Glutamatergic neuron (in vitro differentiated cells): ENCODE results near the gene CLPSL1. TPM values are rescaled to one million over a fixed set of nuclear protein-coding genes. Genes with fewer than 3 reads are reported as not detected.

ENCODE experiments used
- DNase-seq: peaks from one replicate; pipeline ENCODE4 v3.0.0; 2022
- H3K27ac Mint-ChIP-seq: one replicate; pipeline ENCODE4 v1.8.0; 2020; ENCODE audit warnings: mild to moderate bottlenecking, mixed read lengths, inconsistent platforms; ENCODE audit not compliant: unreplicated experiment
- H3K27me3 Mint-ChIP-seq: one replicate; pipeline ENCODE4 v1.8.0; 2020; ENCODE audit warnings: mild to moderate bottlenecking, moderate library complexity, mixed read lengths, inconsistent platforms; ENCODE audit not compliant: unreplicated experiment
- H3K36me3 Mint-ChIP-seq: one replicate; pipeline ENCODE4 v1.8.0; 2020; ENCODE audit warnings: mild to moderate bottlenecking, mixed read lengths, inconsistent platforms; ENCODE audit not compliant: unreplicated experiment
- H3K4me1 Mint-ChIP-seq: one replicate; pipeline ENCODE4 v1.8.0; 2020; ENCODE audit warnings: mild to moderate bottlenecking, low read depth, mixed read lengths, inconsistent platforms; ENCODE audit not compliant: unreplicated experiment
- H3K4me3 Mint-ChIP-seq: one replicate; pipeline ENCODE4 v1.8.0; 2020; ENCODE audit warnings: mild to moderate bottlenecking, mixed read lengths, inconsistent platforms; ENCODE audit not compliant: unreplicated experiment
- H3K9me3 Mint-ChIP-seq: one replicate; pipeline ENCODE4 v1.8.0; 2020; ENCODE audit warnings: mild to moderate bottlenecking, moderate library complexity, mixed read lengths, inconsistent platforms; ENCODE audit not compliant: unreplicated experiment
- CTCF ChIP-seq: fragments of 200-600 bp; sonication (generic); IDR thresholded peaks from one replicate; pipeline ENCODE4 v1.5.0; 2021; ENCODE audit not compliant: partially characterized antibody, unreplicated experiment
- total RNA-seq: library from RNA; stranded (reverse); fragmentation: NEBNext Ultra II Directional; extraction: Animal tissue kit (Norgen Biotek cat#: 25700); gene quantifications from one replicate; pipeline ENCODE4 v1.2.1, GENCODE V29; 2021; ENCODE audit not compliant: unreplicated experiment

Gene CLPSL1
- total RNA-seq, 1 donor from 2014 or later: not detected

GRCh38 chr6:35829306-35829705 lies 48.5 kb downstream of the CLPSL1 start:
- Mint-ChIP-seq H3K27me3 (peaks cover 2% of the 10 kb centered on the region), H3K36me3 (no peaks in the 10 kb centered on the region), H3K4me3 (no peak overlapping the region), H3K9me3 (no peaks in the 10 kb centered on the region), H3K27ac (no peak overlapping the region), H3K4me1 (no peaks in the 10 kb centered on the region)
- no peak for DNase-seq
- TF ChIP-seq CTCF: no peak

GRCh38 chr6:35831257-35832007 lies 50.6 kb downstream of the CLPSL1 start:
- Mint-ChIP-seq H3K36me3 (no peaks in the 10 kb centered on the region), H3K4me3 (no peak overlapping the region), H3K27ac (no peak overlapping the region), H3K9me3 (no peaks in the 10 kb centered on the region), H3K27me3 (peaks cover 2% of the 10 kb centered on the region), H3K4me1 (no peaks in the 10 kb centered on the region)
- no peak for DNase-seq
- TF ChIP-seq CTCF: no peak

- Mint-ChIP-seq H3K36me3 (no peaks in the 10 kb centered on the region), H3K4me1 (no peaks in the 10 kb centered on the region), H3K27me3 (peaks cover 2% of the 10 kb centered on the region), H3K9me3 (no peaks in the 10 kb centered on the region), H3K27ac (no peak overlapping the region), H3K4me3 (no peak overlapping the region)
- no peak for DNase-seq
- no peak for TF ChIP-seq CTCF
Measured at GRCh38 chr6:35833536-35833935, 52.7 kb downstream of the CLPSL1 start.

Other genes with a start within 250 kb of the CLPSL1 start
- 10.6 TPM for gene FKBP5, start 92.1 kb upstream of the CLPSL1 start, total RNA-seq
- gene ARMC12, start 44.0 kb upstream of the CLPSL1 start, total RNA-seq: 2.6 TPM
- gene CLPSL2, start 4.4 kb upstream of the CLPSL1 start, total RNA-seq: not detected
- gene CLPS, start 16.3 kb downstream of the CLPSL1 start, total RNA-seq: not detected
- 1.7 TPM for gene LHFPL5, start 24.3 kb downstream of the CLPSL1 start, total RNA-seq
- gene SRPK1, start 140.1 kb downstream of the CLPSL1 start, total RNA-seq: 89.8 TPM
- 0.29 TPM for gene SLC26A8, start 243.6 kb downstream of the CLPSL1 start, total RNA-seq
- gene MAPK14, start 246.8 kb downstream of the CLPSL1 start, total RNA-seq: 46.2 TPM